Thyroid gland (tissue), 4 donors: Measurements from ENCODE around the gene CIAO3. TPM values are rescaled to one million over a fixed set of nuclear protein-coding genes. Genes with fewer than 3 reads are reported as not detected.

Source experiments
- DNase-seq, 2 donors: peaks; one replicate each; pipeline ENCODE4 v3.0.0-alpha.2; 2019
- H3K27ac ChIP-seq, 3 donors: fragments of 200-600 bp; sonication (generic); 1 replicate in 2 of 3; 2 replicates in 1 of 3; pipeline ENCODE4 v1.5.1; 2016 to 2019; ENCODE audit warnings: mild to moderate bottlenecking in 1 of 3, moderate library complexity in 1 of 3
- H3K27me3 ChIP-seq: fragments of 200-600 bp; sonication (generic); one replicate; pipeline ENCODE4 v1.5.1; 2019
- H3K36me3 ChIP-seq, 2 donors: fragments of 200-600 bp; sonication (generic); one replicate each; pipeline ENCODE4 v1.5.1; 2016 to 2019
- H3K4me1 ChIP-seq, 2 donors: fragments of 200-600 bp; sonication (generic); one replicate each; pipeline ENCODE4 v1.5.1; 2017 to 2019
- H3K4me3 ChIP-seq, 3 donors: fragments of 200-600 bp; sonication (generic); replicated peaks in 1 of 3; 1 replicate in 2 of 3; 2 replicates in 1 of 3; pipeline ENCODE4 v1.5.1; 2016; ENCODE audit warnings: mild to moderate bottlenecking in 1 of 3
- H3K9me3 ChIP-seq: fragments of 200-600 bp; sonication (generic); one replicate; pipeline ENCODE4 v1.5.1; 2017
- CTCF ChIP-seq, 6 experiments: fragments of 200-600 bp in 3 of 6; fragments of 450-650 bp in 3 of 6; sonication (generic) in 3 of 6; IDR thresholded peaks; one replicate each; pipeline ENCODE4 v1.5.1; 2016 to 2019; ENCODE audit warnings: antibody characterized with exemption in 6 of 6, mild to moderate bottlenecking in 2 of 6, inconsistent platforms in 1 of 6, moderate library complexity in 1 of 6
- POLR2A ChIP-seq, 2 donors: fragments of 450-650 bp; IDR thresholded peaks; one replicate each; pipeline ENCODE4 v1.6.1; 2017; ENCODE audit warnings: antibody characterized with exemption in 2 of 2, mild to moderate bottlenecking in 2 of 2, moderate library complexity in 1 of 2
- WGBS, 2 donors: methylation state at CpG; one replicate each; pipeline ENCODE4 v1.1.5; 2017; 5-methylcytosine and 5-hydroxymethylcytosine counted together
- intact Hi-C: fragments of 100-400 bp; cut with DNase I; formaldehyde crosslinking; loops from one replicate; pipeline ENCODE4 v1.15.1; 2023
- total RNA-seq, 4 donors: library from RNA; depleted of rRNA; stranded (reverse); fragments of >200 nt; gene quantifications; one replicate each; pipeline ENCODE4 v1.2.3, GENCODE V29; 2016

Gene CIAO3
- total RNA-seq, 4 donors from 2014 or later: 38.7 to 53.8 (median 44.6) TPM

DNA sequence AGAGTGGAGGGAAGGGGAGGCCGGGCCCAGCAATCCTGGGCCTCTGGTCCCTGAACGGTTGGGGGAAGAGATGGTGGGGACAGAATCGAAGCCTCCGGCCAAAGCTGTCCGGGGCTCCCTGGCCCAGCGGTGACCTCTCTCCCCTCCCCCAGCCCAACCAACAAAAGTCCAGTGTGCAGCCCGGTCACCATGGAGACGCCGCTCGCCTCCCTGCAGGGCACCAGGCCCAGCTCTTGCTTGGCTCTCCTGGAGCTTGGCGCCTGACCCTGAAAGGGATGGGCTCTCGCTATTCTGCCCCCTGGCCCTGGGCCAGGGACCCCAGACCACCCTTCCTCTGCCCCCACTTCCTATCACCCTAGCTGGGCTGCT is 24.6 kb downstream of the CIAO3 start:
- Histone ChIP-seq H3K27me3 (no peaks in the 10 kb centered on the region), H3K27ac (no peak overlapping the region), H3K36me3 (no peaks in the 10 kb centered on the region), H3K9me3 (no peaks in the 10 kb centered on the region), H3K4me1 (peaks cover 23 to 46% of the 10 kb centered on the region in 2 donors), H3K4me3 (peak overlapping the region in 1 of 3 donors; percentile 57)
- WGBS, 2 donors: 13% methylated on average over 11 of the region's 12 CpGs; no CpG with 5 or more reads in 1 of the 2 donors
- peak; percentile 71 to 81 for DNase-seq
- no peak for TF ChIP-seq CTCF (IDR thresholded peaks at IDR 0.05)
- TF ChIP-seq POLR2A (IDR thresholded peaks at IDR 0.05): no peak
- intact Hi-C loops: loop anchor here (10.0 kb wide), 1 partner anchor 339 kb away; no protein-coding TSS in a partner anchor

DNA sequence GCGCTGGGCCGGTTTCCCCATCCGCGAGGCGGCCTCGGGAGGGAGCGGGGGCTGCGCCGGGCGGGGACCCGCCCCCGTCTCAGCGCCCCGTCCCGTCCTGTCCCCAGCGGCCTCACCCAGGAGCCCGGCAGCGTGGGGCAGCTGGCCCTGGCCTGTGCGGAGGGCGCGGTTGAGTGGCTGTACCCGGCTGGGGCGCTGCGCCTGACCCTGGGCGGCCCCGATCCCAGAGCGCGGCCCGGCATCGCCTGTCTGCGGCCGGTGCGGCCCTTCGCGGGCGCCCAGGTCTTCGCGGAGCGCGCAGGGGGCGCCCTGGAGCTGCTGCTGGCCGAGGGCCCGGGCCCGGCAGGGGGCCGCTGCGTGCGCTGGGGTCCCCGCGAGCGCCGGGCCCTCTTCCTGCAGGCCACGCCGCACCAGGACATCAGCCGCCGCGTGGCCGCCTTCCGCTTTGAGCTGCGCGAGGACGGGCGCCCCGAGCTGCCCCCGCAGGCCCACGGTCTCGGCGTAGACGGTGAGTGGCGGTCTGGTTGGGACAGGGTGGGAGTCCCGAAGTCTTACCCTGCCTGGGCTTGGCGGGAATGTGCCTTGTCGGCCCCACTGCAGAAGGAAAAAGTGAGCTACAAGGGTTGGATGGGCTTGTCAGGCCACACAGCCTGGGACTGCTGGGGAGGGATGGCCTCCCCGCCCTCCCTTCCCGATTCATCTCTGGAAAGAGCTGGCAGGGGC is 25.2 kb downstream of the CIAO3 start:
- no peaks in the 10 kb centered on the region for H3K9me3 ChIP-seq
- peak in 1 of 2 donors; percentile 35 for DNase-seq
- H3K4me3 ChIP-seq: peak overlapping the region; percentile 53 to 57 (median 53)
- TF ChIP-seq POLR2A (IDR thresholded peaks at IDR 0.05): no peak
- TF ChIP-seq CTCF (IDR thresholded peaks at IDR 0.05): peak in 1 of 6 experiments; percentile 8
- H3K27me3 ChIP-seq: no peaks in the 10 kb centered on the region
- WGBS, 2 donors: 0 to 3% methylated on average over 2 to 19 of the region's 74 CpGs
- intact Hi-C loops: loop anchor here (10.0 kb wide), 1 partner anchor 339 kb away; no protein-coding TSS in a partner anchor
- peaks cover 23 to 46% of the 10 kb centered on the region in 2 donors for H3K4me1 ChIP-seq
- no peaks in the 10 kb centered on the region for H3K36me3 ChIP-seq
- H3K27ac ChIP-seq: no peak overlapping the region

DNA sequence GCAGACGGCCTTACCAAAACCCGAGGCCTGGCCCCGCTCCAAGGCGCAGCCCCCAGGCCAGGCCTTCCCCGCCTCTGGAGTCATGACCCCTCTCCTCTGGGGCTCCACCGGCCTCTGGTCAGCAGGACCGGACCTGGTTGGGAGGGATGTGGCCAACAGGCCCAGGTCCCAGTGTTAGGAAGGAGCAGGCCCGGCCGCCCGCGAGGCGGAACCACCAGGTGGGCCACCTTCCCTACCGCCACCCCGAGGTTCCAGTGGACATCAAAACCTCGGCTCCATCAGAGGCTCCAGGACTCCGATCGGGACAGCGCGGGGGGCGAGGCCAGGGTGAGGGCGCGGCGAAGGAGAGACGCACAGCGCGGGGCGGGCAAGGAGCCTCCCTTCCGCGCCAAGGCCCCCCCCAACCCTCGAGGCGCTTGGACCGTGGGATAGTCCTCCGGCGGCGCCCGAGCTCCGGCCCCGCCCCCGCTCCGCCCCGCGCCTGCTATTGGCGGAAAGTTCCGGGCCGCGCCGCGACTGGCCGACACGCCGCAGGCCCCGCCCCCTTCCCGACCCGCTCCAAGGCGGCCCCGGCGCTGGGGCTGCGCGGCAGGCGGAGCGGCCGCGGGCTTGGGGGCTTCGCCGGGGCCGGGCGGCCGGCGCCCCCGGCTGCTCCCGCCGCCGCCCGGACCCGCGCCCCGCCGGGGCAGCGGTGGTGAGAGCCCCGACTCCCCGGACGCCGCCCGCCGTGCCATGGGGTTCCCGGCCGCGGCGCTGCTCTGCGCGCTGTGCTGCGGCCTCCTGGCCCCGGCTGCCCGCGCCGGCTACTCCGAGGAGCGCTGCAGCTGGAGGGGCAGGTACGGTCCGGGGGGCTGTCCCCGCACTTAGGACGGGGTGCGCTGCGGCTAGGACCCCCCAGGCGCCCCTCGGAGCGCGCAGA is 26.0 kb downstream of the CIAO3 start, which contains the start of gene METRN:
METRN (plus strand) TSS at position 561 of the 919 bp plus-strand sequence; CDS start at position 733, 172 bp downstream.
- DNase-seq: peak; percentile 94 to 96
- Histone ChIP-seq H3K4me1 (peaks cover 17 to 39% of the 10 kb centered on the region in 2 donors), H3K9me3 (no peaks in the 10 kb centered on the region), H3K36me3 (no peaks in the 10 kb centered on the region), H3K27me3 (no peaks in the 10 kb centered on the region), H3K27ac (no peak within 1 kb of the TSS), H3K4me3 (peak within 1 kb of the TSS; percentile 53 to 57 (median 53))
- intact Hi-C loops: loop anchor here (10.0 kb wide), 1 partner anchor 340 kb away; no protein-coding TSS in a partner anchor
- WGBS, 2 donors: 14 to 33% methylated on average over 3 to 15 of the region's 108 CpGs
- TF ChIP-seq POLR2A (IDR thresholded peaks at IDR 0.05): peak in 1 of 2 donors; percentile 46
- no peak for TF ChIP-seq CTCF (IDR thresholded peaks at IDR 0.05)

DNA sequence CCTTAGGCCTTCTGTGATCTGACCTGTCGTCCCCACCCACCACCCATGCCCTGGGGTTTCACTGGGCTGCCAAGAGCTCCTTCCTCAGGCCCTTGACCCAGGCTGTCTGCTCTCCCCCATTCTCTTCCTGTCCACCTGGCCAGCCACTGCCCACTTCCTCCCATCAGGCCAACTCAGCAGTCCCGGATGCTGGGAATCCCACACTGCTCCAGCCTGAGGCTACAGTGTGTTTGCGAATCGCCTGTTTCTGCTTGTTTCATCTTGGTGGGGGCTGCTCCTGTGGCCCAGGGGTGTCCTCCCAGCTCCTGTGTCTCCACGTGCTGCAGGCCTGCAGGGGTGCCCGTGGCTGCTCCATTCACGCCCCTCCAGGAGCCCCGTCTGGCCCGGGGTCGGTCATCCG is 26.7 kb downstream of the CIAO3 start:
- Histone ChIP-seq H3K27ac (no peak overlapping the region), H3K4me3 (peak overlapping the region in 1 of 3 donors; percentile 31), H3K9me3 (no peaks in the 10 kb centered on the region), H3K36me3 (no peaks in the 10 kb centered on the region), H3K27me3 (no peaks in the 10 kb centered on the region), H3K4me1 (peaks cover 15 to 33% of the 10 kb centered on the region in 2 donors)
- 62 to 64% methylated on average over 9 to 10 of the region's 11 CpGs for WGBS, 2 donors
- TF ChIP-seq CTCF (IDR thresholded peaks at IDR 0.05) (no peak), POLR2A (IDR thresholded peaks at IDR 0.05) (no peak)
- no peak for DNase-seq
- intact Hi-C loops: loop anchor here (10.0 kb wide), 1 partner anchor 341 kb away; no protein-coding TSS in a partner anchor
